Panc1 (cell line): ENCODE data around the gene ERMARD.

Experiments used
- CTCF ChIP-seq: fragments of 450-650 bp; IDR thresholded peaks from 2 replicates; pipeline ENCODE4 v1.5.1; 2017; ENCODE audit warnings: mild to moderate bottlenecking
- POLR2AphosphoS5 ChIP-seq: IDR thresholded peaks from 2 replicates; pipeline ENCODE4 v1.6.1; 2012; ENCODE audit warnings: mild to moderate bottlenecking, low read depth, low read length, moderate library complexity
- REST ChIP-seq, 2 experiments: IDR thresholded peaks; 2 replicates each; pipeline ENCODE4 v1.6.1; 2011 to 2012; ENCODE audit warnings: low read depth in 2 of 2, control low read depth in 1 of 2, low read length in 1 of 2, mild to moderate bottlenecking in 1 of 2, moderate library complexity in 1 of 2; ENCODE audit not compliant: insufficient read depth in 1 of 2
- SIN3A ChIP-seq: IDR thresholded peaks from 2 replicates; pipeline ENCODE4 v1.6.1; 2012; ENCODE audit warnings: low read depth, mild to moderate bottlenecking, low read length, moderate library complexity, borderline replicate concordance; ENCODE audit not compliant: insufficient read depth
- TCF7L2 ChIP-seq: IDR thresholded peaks from 2 replicates; pipeline ENCODE4 v1.6.1; 2011; ENCODE audit warnings: mild to moderate bottlenecking, low read depth, low read length, inconsistent platforms

- TF ChIP-seq CTCF (no peak), REST (IDR thresholded peaks at IDR 0.05; ENCODE audit: insufficient read depth in 1 of 2, low read depth in 2 of 2, low read length in 1 of 2) (no peak), SIN3A (no peak), TCF7L2 (no peak), POLR2AphosphoS5 (no peak)
Observed at GRCh38 chr6:169763308-169763707, 11.9 kb downstream of the ERMARD start.
